Renal pelvis (tissue), 12 donors: ENCODE measurements around the gene SPINK13. TPM values are rescaled to one million over a fixed set of nuclear protein-coding genes. Genes with fewer than 3 reads are reported as not detected.
"Not testable (repeated sequence)": the region's sequence is repeated elsewhere in the genome, so short reads cannot be mapped to it uniquely, and the experiment has no call there.

Source experiments
- DNase-seq: peaks from one replicate; pipeline ENCODE4 v3.0.0-alpha.2; 2013
- long read RNA-seq, 16 experiments: transcript quantifications; one replicate each; lab custom pipeline, GENCODE V29; 2026
- polyA plus RNA-seq, 3 donors: library from polyadenylated mRNA; unstranded; fragments of 120-200 nt; gene quantifications; one replicate each; pipeline ENCODE4 v1.2.1, GENCODE V29; 2013; ENCODE audit not compliant: insufficient read length in 3 of 3

The SPINK13 gene
- polyA plus RNA-seq = under 1 TPM; 0.40 to 0.91 (median 0.81) TPM
- long read RNA-seq, donor 1 = 0 reads
- long read RNA-seq, donor 2 = 0 reads
- long read RNA-seq, donor 3 = 0 reads
- long read RNA-seq, donor 4 = 0 reads
- long read RNA-seq, donor 5 = 0 reads
- long read RNA-seq, donor 6 = 0 reads
- long read RNA-seq, donor 7 = 0 reads
- long read RNA-seq, donor 8 = 0 reads
- long read RNA-seq, donor 9 = 0 reads
- long read RNA-seq, donor 10 = 0 reads
- long read RNA-seq, donor 11 = 0 reads
- long read RNA-seq, donor 12 = 0 reads
- long read RNA-seq, donor 13 = 0 reads
- long read RNA-seq, donor 14 = 0 reads
- long read RNA-seq, donor 15 = 0 reads
- long read RNA-seq, donor 16 = 0 reads

DNA sequence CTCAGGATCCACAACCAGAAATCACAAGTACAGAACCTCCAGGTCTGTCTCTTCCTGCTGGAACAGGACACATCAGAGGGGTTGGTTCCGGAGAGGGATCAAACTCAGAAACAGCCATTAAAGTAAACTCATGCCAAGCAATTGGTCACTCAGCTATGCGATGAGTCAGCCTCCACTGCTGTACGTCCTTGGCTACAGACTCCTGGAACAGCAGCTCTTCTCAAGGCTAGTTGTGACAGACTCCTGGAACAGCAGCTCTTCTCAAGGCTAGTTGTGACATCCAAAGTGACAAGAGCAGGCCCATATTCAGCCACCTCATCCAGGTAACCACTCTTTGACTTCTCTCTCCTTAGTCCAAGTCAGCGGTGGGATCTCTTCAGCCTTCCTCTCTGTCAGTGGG is at the start of gene SPINK13:
Gene SPINK13, plus strand, starts transcription at position 229 of the 400 bp plus-strand sequence. CDS start 1,279 bp downstream, outside the sequence.
- DNase-seq = no peak

DNA sequence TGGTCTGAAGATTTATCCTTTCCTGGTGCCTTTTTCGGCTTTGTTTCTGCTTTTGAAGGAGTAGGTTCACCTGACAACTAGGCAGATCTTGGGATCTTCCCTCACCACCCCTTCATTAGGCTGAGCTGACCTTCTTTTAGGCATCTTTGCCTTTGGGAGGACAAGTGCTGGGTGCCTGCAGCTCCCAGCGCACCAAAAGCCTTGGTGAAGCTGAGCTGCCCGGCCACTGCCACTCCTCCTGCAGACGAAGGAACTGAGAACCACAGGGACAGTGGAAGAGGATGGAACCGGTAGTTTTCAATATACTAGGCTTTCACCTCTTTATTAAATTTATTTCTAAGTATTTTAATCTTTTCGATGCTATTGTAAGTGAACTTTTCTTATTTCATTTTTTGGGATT is 47.1 kb upstream of the SPINK13 start:
- DNase-seq = no peak

GRCh38 chr5:148224117-148224742 is 44.4 kb upstream of the SPINK13 start:
- DNase-seq = no peak

DNA sequence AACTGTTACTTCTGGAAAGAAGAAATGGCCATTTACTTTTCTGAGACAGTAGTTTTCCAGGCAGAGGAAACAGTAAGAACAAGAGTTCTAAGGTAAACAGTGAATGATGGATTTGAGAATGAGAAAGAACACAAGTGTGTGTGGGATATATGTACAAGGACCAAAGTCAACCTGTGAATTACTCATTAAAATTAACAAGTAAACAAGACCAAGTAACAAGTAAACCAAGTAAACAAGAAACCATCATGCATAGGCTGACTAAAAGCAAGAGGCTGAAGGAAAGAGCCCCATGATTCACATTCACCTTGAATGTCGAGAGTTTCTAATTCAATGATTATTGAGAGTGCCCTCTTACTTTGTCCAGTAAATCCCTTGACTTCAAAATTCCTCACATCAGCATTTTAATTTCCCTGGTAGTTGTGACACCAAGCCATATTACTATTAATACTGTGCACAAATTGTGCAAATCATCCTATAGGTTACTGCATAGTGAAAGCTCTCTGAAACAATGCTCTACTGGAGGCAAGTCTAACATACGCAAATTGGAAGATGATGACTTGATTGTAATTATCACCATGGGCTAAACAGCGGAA is 40.1 kb upstream of the SPINK13 start:
- DNase-seq = no peak

DNA sequence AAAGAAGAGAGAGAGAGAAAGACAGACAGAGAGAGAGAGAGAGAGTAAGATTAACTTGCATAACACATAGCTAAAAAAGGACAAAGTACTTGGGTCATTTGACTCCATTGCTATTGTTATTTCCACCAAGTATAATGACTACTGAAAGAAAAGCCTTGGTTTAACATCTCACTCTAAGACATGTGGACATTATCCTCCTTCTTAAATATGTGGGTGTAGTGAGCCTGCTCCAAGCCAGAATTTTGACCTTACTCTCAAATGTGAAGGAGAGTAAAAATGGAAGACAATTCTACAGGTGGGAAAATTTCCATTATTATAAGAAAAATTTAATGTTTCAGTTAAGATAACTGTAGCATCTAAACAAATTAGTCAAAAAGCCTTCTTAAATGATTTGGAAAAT is 38.8 kb upstream of the SPINK13 start:
- DNase-seq = no peak

- no peak for DNase-seq
Observed at GRCh38 chr5:148230240-148230639, 38.4 kb upstream of the SPINK13 start.

- DNase-seq = peak; percentile 11
Observed at GRCh38 chr5:148237785-148238417, 30.7 kb upstream of the SPINK13 start.

DNA sequence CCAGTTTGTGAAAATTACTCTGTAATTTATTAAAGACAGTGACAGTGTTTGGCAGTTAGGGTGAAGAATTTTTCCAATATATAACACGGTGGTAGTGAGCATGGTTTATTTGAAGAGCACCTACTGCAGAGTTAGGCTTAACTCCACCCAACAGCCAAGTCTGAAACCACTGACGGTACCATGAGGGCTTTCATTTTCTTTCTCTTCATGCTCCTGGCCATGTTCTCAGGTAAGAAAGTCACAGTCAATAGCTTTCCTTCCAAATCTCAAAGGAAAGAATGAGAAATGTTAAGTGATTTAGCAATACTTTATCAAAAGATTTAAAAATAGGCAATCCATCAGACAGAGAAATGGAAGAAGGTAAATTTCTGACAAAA is 30.2 kb upstream of the SPINK13 start, which contains the start of gene MARCOL:
Gene MARCOL, plus strand, starts transcription at position 108 of the 377 bp plus-strand sequence. Its CDS starts 73 bp downstream, at position 181.
- DNase-seq = no peak

GRCh38 chr5:148248894-148249293 is 19.7 kb upstream of the SPINK13 start:
- no peak for DNase-seq

DNA sequence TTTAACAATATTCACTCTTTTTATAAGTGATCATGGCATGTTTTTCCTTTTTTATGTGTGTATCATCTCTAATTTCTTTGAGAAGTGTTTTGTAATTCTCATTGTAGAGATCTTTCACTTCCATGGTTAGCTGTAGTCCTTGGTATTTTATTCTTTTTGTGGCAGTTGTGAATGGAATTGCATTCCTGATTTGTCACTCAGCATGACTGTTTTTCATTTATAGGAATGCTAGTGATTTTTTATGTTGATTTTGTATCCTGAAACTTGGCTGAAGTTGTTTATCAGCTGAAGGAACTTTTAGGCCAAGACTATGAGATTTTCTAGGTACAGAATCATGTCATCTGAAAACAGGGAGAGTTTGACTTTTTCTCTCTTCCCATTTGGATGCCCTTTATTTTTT is 13.1 kb upstream of the SPINK13 start:
- no peak for DNase-seq

DNA sequence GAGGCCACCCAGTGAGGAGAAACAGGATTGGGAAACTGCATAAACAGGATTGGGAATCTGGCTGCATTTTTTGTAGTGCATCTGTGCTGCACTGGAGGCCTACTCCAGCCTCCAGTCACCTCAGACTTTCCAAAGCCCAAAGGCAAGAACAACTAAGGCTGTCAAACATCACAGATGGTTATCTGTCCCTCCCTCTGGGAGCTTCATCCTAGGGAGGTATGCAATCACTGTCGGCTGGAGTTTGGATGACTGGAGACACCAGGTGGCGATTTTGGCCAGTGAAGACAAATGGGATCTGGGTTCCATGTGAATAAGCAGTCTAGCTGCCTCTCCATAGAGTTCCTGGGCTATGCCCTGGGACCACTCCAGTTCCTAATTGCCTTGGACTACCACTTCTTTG is 9.3 kb upstream of the SPINK13 start:
- no peak for DNase-seq

- DNase-seq = no peak
Observed at GRCh38 chr5:148261221-148261620, 7.4 kb upstream of the SPINK13 start.

DNA sequence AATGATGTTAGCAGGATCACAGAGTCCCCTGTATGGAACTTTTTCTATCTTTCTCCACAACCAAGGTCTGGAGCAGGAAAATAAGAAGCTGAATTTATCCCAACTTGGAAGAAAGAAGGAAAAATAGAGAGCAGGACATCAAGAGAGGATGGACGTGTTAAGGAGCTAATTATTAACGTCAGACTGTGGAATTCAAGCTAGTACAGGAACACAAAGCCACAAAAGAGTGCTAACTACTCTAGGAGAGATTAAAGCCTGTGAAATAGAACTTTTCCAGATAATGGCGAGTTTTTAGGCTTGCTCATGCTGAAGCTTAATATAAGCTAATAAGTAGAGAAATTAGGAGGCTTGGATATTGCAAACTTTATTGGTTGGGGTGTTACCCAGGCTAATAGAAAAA is 632 bp upstream of the SPINK13 start:
- no peak for DNase-seq

DNA sequence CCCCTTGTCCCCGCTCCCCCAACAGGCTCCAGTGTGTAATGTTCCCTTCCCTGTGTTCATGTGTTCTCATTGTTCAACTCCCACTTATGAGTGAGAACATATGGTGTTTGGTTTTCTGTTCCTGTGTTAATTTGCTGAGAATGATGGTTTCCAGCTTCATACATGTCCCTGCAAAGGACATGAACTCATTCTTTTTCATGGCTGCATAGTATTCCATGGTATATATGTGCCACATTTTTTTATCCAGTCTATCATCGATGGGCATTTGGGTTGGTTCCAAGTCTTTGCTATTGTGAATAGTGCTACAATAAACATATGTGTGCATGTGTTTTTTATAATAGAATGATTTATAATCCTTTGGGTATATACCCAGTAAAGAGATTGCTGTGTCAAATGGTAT is 6.5 kb downstream of the SPINK13 start:
- not testable (repeated sequence) for DNase-seq

DNA sequence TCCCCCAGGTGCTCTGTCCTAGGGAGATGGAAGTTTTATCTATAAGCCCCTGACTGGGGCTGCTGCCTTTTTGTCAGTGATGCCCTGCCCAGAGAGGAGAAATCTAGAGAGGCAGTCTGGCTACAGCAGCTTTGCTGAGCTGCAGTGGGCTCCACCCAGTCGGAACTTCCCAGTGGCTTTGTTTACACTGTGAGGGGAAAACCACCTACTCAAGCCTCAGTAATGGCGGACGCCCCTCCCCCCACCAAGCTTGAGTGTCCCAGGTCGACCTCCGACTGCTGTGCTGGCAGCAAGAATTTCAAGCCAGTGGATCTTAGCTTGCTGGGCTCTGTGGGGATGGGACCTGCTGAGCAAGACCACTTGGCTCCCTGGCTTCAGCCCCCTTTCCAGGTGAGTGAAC is 12.3 kb downstream of the SPINK13 start:
- not testable (repeated sequence) for DNase-seq

- DNase-seq = not testable (repeated sequence)
Observed at GRCh38 chr5:148281336-148281735, 12.7 kb downstream of the SPINK13 start.

DNA sequence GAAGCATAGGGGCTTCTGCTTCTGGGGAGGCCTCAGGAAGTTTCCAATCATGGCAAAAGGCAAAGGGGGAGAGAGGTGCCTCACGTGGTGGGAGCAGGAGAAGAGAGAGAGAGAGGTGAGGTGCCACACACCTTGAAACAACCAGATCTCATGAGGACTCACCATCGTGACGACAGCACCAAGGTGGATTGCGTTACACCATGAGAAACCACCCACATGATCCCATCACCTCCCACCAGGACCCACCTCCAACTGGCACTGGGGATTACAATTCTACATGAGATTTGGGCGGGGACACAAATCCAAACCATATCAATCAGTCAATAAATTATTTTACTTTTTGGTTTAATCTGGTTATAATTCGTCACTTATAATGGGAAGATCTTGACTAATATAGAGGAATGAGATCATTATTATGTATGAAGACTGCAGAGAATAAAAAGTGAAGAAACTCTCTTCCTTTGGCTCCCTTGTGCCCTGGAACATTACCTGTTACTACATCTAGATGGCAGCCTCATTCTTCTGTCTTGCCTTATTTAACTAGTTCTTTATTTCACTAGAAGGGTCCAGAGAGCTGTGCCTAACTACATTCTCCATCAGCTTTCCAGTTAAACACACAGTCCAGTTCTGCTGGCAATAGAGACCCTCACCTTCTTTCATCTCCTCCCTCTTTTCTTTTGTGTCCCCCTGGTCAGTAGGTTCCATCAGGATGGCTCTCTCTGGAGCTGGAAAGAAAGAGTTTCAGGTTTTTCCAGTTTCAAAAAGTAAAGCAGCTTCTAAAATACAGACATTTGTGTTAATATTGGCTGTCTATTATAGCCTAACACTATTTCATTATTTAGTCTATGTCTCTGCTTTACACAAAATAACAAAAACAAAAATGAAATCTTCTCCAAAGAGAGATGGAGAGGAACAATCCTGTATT is 21.9 kb downstream of the SPINK13 start:
- DNase-seq = no peak

- DNase-seq = no peak
Observed at GRCh38 chr5:148297731-148298130, 29.1 kb downstream of the SPINK13 start.

DNA sequence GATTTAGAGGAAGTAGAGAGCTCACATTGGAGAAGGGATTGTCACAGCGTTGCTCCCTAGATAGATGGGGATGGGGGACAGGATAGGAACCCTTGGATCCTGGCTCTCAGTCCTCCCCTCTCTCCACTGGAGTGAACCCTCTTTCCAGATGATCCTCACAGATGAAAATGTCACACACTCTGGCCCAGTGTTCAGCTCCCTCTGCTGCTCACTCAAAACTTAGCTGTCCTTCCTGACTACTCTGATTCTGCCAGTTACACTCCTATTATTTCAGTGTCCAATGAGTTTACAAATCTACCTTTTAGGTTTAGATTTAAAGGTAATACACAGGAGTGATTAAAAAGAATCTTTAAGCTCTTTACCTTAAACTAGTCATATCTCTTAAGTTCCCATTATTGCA is 37.9 kb downstream of the SPINK13 start:
- no peak for DNase-seq

DNA sequence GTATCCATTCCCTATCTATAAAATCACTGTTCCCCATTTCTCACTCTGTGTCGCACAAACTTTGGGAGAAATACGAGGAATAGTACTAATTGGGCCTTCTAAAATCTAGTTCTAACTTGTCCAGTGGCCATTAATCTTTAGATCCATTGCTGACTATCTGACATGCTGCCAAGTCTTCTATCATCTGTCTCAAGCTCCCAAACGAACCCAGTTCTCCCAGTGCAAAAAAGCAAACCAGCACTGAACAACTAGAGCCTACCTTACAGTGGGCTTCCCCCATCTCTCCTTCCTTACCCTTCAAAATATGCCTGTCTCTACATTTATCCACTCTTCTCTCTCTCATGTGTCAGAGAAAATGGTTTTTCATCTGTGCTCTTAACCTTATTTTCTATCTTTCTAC is 40.4 kb downstream of the SPINK13 start:
- DNase-seq = no peak

DNA sequence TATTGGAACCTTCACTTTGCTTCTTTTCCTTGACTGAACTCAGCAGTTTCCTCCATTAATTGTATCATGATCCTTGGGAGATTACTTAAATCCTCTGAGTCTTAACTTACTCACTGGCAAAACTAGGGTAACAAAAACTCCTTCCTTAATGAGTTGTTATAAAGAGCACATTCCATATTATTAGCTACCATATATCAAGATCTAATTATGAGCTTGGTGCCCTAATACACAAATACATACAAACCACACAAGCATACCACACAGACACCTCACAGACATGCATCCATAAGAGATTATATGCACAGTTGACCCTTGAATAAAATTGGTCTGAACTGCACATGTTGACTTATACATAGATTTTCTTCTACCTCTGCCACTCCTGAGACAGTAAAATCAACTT is 41.2 kb downstream of the SPINK13 start:
- DNase-seq = no peak

DNA sequence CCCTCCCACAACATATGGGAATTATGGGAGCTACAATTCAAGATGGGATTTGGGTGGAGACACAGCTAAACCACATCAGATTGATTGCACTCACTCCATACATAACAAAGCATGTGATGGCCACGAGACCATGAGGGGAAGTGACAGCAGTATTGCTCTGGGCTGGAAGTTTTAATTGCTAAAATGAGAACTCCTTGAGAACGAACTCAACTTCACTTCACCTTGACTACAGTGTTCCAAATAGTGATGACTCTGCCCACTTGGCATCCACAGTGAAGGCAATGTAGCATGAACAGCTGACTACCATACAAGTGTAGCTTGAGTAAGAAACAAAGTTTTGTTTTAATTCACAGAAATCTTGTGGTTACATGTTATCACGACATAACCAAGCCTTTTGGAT is 42.9 kb downstream of the SPINK13 start:
- DNase-seq = no peak
